Brain microvascular endothelial cell (primary cell): ENCODE results near the gene GCKR.

Source experiments
- DNase-seq: peaks from one replicate; pipeline ENCODE4 v3.0.0-alpha.2; 2020
- H3K27ac ChIP-seq: fragments of 250-450 bp; sonication (Bioruptor Pico); 2 replicates; pipeline ENCODE4 v1.5.1; 2020; ENCODE audit warnings: mild to moderate bottlenecking, moderate library complexity
- H3K27me3 ChIP-seq: fragments of 250-450 bp; sonication (Bioruptor Pico); replicated peaks from 2 replicates; pipeline ENCODE4 v1.5.1; 2020; ENCODE audit warnings: mild to moderate bottlenecking
- H3K36me3 ChIP-seq: fragments of 250-450 bp; sonication (Bioruptor Pico); replicated peaks from 2 replicates; pipeline ENCODE4 v1.5.1; 2020; ENCODE audit warnings: mild to moderate bottlenecking
- H3K4me3 ChIP-seq: 2 replicates; pipeline ENCODE4 v1.5.1; 2011; ENCODE audit warnings: low read depth, mild to moderate bottlenecking, control low read depth, low read length, moderate library complexity
- CTCF ChIP-seq: IDR thresholded peaks from 2 replicates; pipeline ENCODE4 v1.5.1; 2011; ENCODE audit warnings: low read depth, mild to moderate bottlenecking, moderate library complexity, low read length, control low read depth, inconsistent platforms; ENCODE audit errors: missing control alignments
- in situ Hi-C: cut with HindIII; loops from 2 replicates; pipeline ENCODE4 v1.10.0; 2017; ENCODE audit warnings: low sequenced_read_pairs, low pct_ligation_motif_present

Gene GCKR, protein sequence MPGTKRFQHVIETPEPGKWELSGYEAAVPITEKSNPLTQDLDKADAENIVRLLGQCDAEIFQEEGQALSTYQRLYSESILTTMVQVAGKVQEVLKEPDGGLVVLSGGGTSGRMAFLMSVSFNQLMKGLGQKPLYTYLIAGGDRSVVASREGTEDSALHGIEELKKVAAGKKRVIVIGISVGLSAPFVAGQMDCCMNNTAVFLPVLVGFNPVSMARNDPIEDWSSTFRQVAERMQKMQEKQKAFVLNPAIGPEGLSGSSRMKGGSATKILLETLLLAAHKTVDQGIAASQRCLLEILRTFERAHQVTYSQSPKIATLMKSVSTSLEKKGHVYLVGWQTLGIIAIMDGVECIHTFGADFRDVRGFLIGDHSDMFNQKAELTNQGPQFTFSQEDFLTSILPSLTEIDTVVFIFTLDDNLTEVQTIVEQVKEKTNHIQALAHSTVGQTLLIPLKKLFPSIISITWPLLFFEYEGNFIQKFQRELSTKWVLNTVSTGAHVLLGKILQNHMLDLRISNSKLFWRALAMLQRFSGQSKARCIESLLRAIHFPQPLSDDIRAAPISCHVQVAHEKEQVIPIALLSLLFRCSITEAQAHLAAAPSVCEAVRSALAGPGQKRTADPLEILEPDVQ

GRCh38 chr2:27496357-27497287, at the start of gene GCKR:
Gene GCKR, plus strand, starts transcription at chr2:27496839. Its CDS starts 66 bp downstream, at chr2:27496905.
- Histone ChIP-seq H3K4me3 (no peak within 1 kb of the TSS), H3K27me3 (no peaks in the 10 kb centered on the region), H3K36me3 (no peaks in the 10 kb centered on the region), H3K27ac (no peak within 1 kb of the TSS)
- DNase-seq, result no peak
- in situ Hi-C loops, result no loop called here
- no peak for TF ChIP-seq CTCF

GRCh38 chr2:27448381-27448780, 48.3 kb upstream of the GCKR start:
- H3K4me3 ChIP-seq, result no peak overlapping the region
- in situ Hi-C loops, result no loop called here
- H3K36me3 ChIP-seq, result peaks cover 29% of the 10 kb centered on the region
- no peaks in the 10 kb centered on the region for H3K27me3 ChIP-seq
- TF ChIP-seq CTCF, result no peak
- no peak for DNase-seq
- no peak overlapping the region for H3K27ac ChIP-seq

DNA sequence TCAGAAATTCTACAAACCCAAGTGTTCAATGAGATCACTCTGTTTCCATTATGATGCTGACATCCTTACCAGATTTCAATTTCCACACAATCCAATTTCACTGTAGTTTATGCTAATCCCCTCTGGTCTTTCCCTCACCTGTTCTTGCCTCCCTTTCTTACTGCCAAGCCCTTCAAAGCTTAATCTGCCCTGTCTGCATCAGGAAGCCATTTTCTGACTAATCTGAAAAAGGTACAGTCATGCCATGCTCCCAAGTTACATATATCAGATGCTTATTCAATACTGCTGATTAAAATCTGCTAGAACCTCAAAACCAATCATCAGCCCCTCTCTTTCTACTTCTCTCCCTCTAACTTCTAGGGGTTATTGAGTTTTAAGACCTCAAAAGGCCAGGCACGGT, 45.5 kb upstream of the GCKR start:
- Histone ChIP-seq H3K36me3 (peaks cover 31% of the 10 kb centered on the region), H3K27ac (no peak overlapping the region), H3K4me3 (no peak overlapping the region), H3K27me3 (no peaks in the 10 kb centered on the region)
- no peak for TF ChIP-seq CTCF
- in situ Hi-C loops, result no loop called here
- DNase-seq, result no peak

DNA sequence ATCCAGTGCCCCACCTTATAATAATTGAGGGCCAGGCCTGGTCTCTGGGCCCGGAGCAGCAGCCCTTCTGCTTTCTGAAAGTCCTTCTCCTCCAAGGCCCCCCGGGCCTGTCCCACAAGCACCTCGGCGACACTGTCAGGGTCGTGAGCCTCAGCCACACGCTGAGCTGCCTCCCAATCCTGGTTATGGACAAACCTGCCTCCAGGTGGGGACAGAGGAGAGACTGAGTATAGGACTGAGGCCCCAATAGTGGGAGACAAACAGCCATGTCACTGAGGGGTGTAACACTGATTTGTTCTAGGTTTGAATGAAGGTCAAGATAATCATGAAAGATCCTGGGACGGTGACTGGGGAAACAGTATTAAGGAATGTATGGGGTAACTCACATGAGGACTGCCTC, 42.7 kb upstream of the GCKR start:
- Histone ChIP-seq H3K27me3 (no peaks in the 10 kb centered on the region), H3K27ac (no peak overlapping the region), H3K36me3 (peaks cover 42% of the 10 kb centered on the region), H3K4me3 (no peak overlapping the region)
- TF ChIP-seq CTCF, result no peak
- no peak for DNase-seq
- in situ Hi-C loops, result no loop called here

DNA sequence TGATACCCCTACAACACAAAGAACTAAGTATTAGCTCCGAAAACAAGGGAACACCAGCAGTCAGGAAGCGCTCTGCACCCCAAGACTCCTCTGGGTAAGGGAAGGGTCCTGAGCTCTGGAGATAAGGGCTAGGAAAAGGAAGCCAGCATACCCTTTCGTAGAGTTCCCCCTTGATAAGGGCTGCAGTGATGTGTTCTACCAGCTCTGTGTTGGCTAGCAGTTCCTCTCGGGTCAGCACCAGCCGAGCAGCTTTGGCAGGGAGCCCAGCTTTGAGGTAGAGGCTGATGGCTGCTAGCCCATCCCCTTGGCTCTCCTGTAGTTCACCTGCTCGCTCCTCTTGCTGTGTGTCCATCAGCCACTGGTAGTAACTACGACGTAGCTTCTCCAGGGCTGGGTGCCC, 35.5 kb upstream of the GCKR start:
- no peak overlapping the region for H3K4me3 ChIP-seq
- no peak for TF ChIP-seq CTCF
- H3K27ac ChIP-seq, result no peak overlapping the region
- in situ Hi-C loops, result no loop called here
- peaks cover 22% of the 10 kb centered on the region for H3K36me3 ChIP-seq
- no peaks in the 10 kb centered on the region for H3K27me3 ChIP-seq
- DNase-seq, result no peak
